Measurements from ENCODE around the gene CIDEA.

The CIDEA gene

DNA sequence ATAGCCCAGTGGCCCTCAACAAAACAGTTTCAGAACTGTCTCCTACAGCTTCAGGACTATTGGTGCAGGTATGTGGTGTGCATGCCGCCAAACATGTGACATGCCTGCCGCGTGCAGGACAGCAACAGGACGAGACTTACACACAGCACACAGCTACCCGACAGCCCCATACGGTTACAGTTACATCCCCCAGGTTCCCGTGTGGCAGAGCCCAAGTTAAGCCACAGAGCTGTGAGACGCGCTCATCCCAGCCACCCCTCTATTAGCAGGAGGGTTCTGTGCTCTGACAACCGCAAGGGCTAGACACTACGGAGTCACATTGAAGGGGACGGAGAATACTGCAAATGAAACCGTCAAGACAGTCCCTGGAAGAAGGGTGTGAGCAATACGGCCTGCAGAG, 37.5 kb downstream of the CIDEA start:
- H3K27me3 Mint-ChIP-seq: peaks cover 34% of the 10 kb centered on the region
- H3K36me3 Mint-ChIP-seq (ENCODE audit: low read depth): no peaks in the 10 kb centered on the region
- ATAC-seq (no peak), DNase-seq (no peak)
- H3K4me3 Mint-ChIP-seq: no peak overlapping the region
- no peak overlapping the region for H3K27ac Mint-ChIP-seq
- no peaks in the 10 kb centered on the region for H3K9me3 Mint-ChIP-seq
- H3K4me1 Mint-ChIP-seq: peaks cover 4% of the 10 kb centered on the region

DNA sequence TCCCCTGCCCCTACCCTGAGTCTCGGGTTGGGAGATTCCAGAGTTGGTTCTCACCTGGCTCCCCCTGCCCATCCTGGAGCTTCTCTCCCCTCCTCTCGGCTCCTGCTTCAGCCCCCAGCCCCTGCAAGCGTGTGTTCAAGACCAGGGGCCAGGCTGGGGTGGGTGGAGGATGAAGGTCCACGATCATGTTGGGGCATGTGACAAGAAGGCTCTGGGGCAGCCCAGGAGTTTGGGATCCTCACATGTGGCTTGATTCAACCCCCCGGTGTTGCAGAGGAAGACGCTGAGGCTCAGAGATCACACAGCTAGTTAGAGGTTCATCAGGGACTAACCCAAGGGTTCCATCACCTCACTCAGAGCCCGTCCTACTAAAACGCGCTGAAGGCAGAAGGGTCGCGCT, 39.7 kb downstream of the CIDEA start:
- Mint-ChIP-seq H3K27me3 (peaks cover 19% of the 10 kb centered on the region), H3K4me3 (no peak overlapping the region), H3K36me3 (ENCODE audit: low read depth) (no peaks in the 10 kb centered on the region), H3K27ac (no peak overlapping the region), H3K9me3 (no peaks in the 10 kb centered on the region), H3K4me1 (no peaks in the 10 kb centered on the region)
- DNase-seq (no peak), ATAC-seq (no peak)

DNA sequence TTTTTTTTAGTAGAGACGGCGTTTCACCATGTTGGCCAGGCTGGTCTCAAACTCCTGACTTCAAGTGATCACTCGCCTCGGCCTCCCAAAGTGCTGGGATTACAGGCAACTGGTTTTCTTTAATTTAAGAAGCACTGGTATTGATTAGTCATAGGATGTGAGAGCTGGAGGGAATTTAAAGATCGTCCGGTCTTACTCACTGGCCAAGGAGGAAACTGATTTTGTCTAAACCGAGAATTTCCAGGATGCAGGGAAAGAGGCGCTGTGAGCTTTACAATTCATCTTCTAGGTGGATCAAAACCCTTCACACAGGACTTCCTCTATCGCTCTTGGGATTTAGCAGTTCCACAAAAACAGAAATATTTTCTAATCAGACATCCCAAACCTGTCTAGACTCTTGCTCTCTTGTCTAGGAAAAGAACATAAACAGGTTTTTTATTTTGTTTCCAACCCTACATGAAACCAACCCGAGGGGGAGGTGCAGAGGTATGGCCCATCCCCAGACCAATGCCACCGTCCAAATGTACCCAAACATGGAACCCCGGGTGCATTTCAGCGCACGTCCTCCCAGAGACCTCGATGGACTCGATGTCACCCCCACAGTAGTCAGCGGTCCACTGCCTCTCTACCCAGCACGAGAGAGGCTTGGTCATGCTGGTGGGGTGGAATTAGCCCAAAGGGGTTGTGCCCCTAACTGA, 41.4 kb downstream of the CIDEA start:
- Mint-ChIP-seq H3K4me1 (no peaks in the 10 kb centered on the region), H3K27me3 (peaks cover 11% of the 10 kb centered on the region), H3K27ac (no peak overlapping the region), H3K4me3 (no peak overlapping the region), H3K9me3 (no peaks in the 10 kb centered on the region), H3K36me3 (ENCODE audit: low read depth) (no peaks in the 10 kb centered on the region)
- ATAC-seq (no peak), DNase-seq (no peak)

DNA sequence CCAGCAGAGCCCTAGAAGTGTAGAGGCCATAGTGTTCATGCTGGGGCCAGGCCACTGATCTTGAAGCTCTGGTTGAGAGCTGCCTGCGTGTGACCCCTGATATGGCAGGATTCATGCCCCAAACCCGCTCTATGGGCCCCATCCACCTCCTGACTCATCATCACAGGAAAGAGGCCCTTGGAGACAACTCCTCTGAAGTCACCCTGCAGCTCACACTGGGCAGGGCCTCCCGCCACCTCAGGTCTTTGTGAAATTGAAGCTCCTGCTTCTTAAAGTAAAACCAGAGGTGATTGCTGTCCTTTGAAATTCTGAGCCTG, 41.9 kb downstream of the CIDEA start:
- Mint-ChIP-seq H3K4me1 (no peaks in the 10 kb centered on the region), H3K27me3 (peaks cover 11% of the 10 kb centered on the region), H3K27ac (no peak overlapping the region), H3K4me3 (no peak overlapping the region), H3K36me3 (ENCODE audit: low read depth) (no peaks in the 10 kb centered on the region), H3K9me3 (no peaks in the 10 kb centered on the region)
- DNase-seq (no peak), ATAC-seq (no peak)

DNA sequence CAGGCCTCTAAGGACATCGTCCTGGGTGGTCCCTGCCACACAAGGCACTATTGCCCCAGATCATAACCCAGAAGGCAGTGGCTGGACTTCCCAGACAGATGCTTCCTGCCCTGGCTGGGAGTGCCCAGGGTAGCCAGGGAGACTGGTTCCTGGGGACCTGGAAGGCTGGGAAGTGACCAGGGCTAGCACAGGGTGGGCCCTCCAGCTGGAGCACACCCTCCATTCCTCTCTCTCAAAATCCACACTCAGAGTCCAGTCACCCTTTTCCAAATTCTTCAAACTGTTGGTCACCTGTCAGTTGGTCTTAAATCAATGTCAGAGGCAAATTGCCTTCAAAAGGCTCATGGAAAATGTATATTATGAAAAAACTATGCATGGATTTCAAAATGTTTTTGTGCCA, 42.3 kb downstream of the CIDEA start:
- Mint-ChIP-seq H3K27ac (no peak overlapping the region), H3K4me1 (no peaks in the 10 kb centered on the region), H3K4me3 (no peak overlapping the region), H3K36me3 (ENCODE audit: low read depth) (no peaks in the 10 kb centered on the region), H3K9me3 (no peaks in the 10 kb centered on the region), H3K27me3 (peaks cover 9% of the 10 kb centered on the region)
- ATAC-seq: no peak
- DNase-seq: no peak

DNA sequence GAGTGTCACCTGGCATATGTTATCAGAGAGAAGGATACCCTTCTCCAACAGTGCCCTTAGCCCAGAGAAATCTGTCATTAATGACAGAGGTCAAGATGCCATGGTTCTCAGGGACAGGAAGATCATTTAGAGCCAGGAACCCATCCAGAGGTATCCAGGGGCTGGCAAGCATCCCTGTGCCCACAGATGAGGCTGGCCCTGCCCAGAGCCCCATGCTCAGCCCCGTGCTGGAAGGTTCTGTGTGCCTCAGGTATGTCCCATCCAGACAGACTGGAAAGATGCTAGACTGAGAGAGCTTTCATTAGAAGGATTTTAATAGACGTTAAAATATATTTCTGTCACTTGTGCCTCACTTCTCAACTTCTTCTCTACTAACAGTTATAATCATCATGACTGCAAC, 45.7 kb downstream of the CIDEA start:
- no peaks in the 10 kb centered on the region for H3K4me1 Mint-ChIP-seq

DNA sequence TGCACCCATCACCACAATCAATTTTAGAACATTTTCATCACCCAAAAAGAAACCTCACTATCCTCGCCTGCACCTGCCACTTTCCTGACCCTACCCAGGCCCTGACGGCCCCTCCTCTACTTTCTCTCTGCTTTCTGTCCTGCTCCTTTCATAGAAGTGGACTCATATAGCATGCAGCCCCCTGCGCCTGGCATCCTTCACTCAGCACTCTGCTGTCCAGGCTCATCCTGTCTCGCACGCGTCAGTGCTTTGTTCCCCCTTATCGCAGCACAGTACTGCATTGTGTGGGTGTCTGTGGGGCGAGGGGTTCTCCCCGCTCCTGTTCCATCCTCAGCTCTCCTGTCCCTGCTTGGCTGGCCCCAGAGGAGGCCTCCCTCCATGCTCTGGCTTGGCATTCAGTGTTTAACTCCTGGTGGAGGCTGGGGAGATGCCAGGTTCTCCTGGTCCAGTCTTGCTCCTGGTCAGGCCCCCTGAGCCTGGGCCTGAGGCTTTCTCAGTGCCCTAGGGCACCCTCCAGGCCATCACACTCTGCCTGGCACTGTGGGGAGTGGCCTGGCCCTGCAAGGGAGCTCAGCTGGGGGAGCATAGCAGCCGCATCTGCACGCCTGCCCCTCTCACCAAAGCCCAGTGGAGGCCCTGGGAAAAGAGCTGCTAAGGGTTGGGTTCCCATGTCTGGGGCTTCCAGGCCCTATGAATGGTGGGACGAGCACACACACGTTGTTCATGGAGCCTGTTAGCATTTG, 47.3 kb downstream of the CIDEA start:
- H3K9me3 Mint-ChIP-seq: no peaks in the 10 kb centered on the region
- peaks cover 13% of the 10 kb centered on the region for H3K27me3 Mint-ChIP-seq
- H3K4me3 Mint-ChIP-seq: no peak overlapping the region
- ATAC-seq (no peak), DNase-seq (no peak)
- no peaks in the 10 kb centered on the region for H3K36me3 Mint-ChIP-seq (ENCODE audit: low read depth)
- H3K27ac Mint-ChIP-seq: no peak overlapping the region
- H3K4me1 Mint-ChIP-seq: no peaks in the 10 kb centered on the region

More for the DNA sequence above, 45.7 kb downstream of the CIDEA start:
- Mint-ChIP-seq H3K4me3 (no peak overlapping the region), H3K27me3 (peaks cover 5% of the 10 kb centered on the region), H3K27ac (no peak overlapping the region), H3K36me3 (ENCODE audit: low read depth) (no peaks in the 10 kb centered on the region), H3K9me3 (no peaks in the 10 kb centered on the region)
- DNase-seq (no peak), ATAC-seq (no peak)

DNA sequence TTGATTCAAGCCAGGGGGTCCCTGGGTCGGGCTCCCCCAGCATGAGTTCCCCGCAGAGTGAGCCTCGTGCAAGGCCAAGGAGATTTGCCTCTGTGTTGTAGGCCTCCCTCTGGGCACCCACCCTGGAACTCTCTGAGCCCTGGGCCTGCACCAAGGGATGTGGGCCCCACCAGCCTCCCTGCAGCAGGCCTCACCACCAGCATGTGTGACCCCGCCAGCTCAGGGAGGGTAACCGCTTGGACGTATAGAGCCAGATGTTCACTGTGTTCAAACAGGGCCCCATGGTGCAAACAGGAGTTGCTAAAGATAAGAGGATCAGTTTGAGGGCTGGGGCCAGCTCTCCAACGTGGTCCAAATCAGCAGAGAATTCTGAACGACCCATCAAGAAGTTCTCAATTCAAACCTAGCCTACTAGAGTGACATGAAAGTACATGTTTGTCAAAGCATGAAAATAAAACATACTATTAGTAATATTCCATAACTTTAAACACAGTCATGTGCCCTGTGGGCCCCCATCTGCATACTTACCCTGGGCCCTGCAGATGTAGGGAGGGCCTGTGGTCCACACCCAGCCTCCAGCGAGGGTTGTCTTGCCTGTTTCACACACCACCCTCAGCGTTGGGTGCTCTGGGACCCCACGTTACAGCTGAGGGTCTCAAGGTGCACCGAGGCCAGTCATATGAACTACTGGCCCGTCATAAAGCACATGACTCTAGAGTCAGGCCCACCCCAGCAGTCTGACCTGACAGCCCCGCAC, 48.4 kb downstream of the CIDEA start:
- no peak overlapping the region for H3K4me3 Mint-ChIP-seq
- H3K27me3 Mint-ChIP-seq: peaks cover 24% of the 10 kb centered on the region
- H3K27ac Mint-ChIP-seq: no peak overlapping the region
- no peaks in the 10 kb centered on the region for H3K9me3 Mint-ChIP-seq
- peaks cover 8% of the 10 kb centered on the region for H3K4me1 Mint-ChIP-seq
- no peaks in the 10 kb centered on the region for H3K36me3 Mint-ChIP-seq (ENCODE audit: low read depth)
- ATAC-seq (no peak), DNase-seq (no peak)

DNA sequence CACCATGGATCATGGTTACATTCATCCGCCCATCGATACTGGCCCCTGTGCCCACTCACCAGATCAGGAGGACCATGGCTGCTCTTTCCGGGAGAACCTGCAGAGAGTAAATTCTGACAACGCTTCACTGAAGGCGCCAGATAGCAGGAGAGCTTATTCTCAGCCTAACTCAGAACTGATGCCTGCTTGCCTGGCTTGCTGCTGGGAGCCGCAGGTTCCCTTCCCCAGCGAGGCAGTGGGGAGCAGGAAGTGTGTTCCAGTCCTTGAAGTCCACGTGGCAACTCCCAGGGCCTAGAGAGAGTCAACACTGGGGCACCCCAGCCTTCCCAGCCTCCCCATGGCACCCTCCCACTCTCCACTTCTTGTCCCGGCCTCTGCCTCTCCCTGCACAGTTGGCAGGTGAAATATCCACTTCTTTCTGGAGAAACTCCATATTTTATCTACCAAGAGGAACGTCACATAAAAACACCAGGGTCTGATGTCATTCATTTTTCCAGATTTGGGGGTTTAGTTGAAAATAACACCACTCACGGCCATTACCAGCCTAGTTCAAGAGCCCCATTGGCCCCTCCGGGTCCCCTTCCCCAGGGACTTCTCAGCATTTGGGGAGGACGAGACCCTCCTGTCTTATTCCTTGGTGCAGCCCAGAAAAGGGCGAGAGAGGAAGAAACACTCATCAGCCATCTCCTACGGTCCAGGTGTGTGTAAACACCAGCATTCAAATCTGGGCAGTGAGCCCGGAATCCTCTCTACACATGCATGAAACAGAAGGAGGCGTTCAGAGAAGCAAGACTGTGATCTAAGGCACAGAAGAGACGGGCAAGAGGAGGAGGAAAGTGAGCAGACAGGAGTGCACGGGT, 50.4 kb downstream of the CIDEA start:
- Mint-ChIP-seq H3K36me3 (ENCODE audit: low read depth) (peaks cover 2% of the 10 kb centered on the region), H3K9me3 (no peaks in the 10 kb centered on the region), H3K27ac (no peak overlapping the region), H3K4me3 (no peak overlapping the region), H3K4me1 (peaks cover 15% of the 10 kb centered on the region), H3K27me3 (peaks cover 33% of the 10 kb centered on the region)
- ATAC-seq (no peak), DNase-seq (no peak)

DNA sequence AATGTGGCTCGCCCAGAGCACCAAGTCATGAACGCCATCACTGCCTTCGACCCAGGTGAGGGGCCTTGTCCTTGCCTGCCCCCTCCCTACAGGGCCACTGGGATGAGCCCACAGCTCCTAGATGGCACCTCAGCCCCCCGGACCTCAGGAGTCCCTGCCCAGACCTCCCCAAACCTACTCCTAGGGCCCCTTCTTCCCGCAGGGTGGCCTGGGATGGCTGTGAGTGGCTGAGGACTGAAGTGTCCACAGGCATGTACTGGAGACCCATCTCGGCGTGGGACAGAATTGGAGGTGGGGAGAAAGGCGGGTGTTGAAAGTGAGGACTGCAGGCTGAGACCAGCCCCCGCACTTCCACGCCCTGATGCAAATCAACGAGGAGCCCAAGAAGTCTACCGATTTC, 51.0 kb downstream of the CIDEA start:
- Mint-ChIP-seq H3K27ac (no peak overlapping the region), H3K4me1 (peaks cover 19% of the 10 kb centered on the region), H3K4me3 (no peak overlapping the region), H3K27me3 (peaks cover 36% of the 10 kb centered on the region), H3K9me3 (no peaks in the 10 kb centered on the region), H3K36me3 (ENCODE audit: low read depth) (peaks cover 5% of the 10 kb centered on the region)
- ATAC-seq (no peak), DNase-seq (no peak)

DNA sequence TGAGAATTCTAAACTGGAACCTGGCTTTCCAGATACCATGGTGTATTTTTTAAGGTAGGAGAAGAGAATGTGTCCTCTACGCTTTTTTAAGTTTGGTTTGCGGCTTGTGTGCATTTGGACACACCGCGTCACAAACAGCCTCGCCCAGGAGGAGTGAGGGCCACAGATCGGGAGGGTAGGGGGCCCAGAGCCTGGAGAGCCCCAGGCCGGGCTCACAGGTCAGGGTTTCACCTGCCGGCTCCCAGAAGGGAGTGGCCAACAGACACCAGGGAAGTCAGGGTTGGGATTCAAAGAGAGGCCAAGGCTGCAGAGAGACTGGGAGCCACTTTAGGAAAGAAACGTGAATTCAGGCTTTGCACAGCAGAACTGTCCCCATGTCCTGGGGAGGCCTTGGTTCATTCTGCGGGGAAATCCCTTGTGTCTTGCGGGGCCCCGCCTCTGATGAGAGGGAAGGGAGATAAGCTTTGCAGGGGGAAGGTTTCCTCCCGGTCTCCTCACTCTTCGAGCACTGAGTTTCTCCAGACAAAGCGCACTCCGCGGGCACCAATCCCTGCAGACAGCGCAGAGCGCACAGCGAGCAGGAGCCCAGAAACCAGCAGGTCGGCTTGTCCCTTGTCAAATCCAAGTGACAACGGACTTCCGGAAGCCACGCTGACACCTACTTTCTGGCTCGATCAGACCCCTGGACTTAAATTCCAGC, 51.9 kb downstream of the CIDEA start:
- Mint-ChIP-seq H3K27ac (no peak overlapping the region), H3K4me1 (peaks cover 19% of the 10 kb centered on the region), H3K36me3 (ENCODE audit: low read depth) (peaks cover 12% of the 10 kb centered on the region), H3K9me3 (peaks cover 7% of the 10 kb centered on the region), H3K27me3 (peaks cover 41% of the 10 kb centered on the region), H3K4me3 (no peak overlapping the region)
- DNase-seq (no peak), ATAC-seq (no peak)

DNA sequence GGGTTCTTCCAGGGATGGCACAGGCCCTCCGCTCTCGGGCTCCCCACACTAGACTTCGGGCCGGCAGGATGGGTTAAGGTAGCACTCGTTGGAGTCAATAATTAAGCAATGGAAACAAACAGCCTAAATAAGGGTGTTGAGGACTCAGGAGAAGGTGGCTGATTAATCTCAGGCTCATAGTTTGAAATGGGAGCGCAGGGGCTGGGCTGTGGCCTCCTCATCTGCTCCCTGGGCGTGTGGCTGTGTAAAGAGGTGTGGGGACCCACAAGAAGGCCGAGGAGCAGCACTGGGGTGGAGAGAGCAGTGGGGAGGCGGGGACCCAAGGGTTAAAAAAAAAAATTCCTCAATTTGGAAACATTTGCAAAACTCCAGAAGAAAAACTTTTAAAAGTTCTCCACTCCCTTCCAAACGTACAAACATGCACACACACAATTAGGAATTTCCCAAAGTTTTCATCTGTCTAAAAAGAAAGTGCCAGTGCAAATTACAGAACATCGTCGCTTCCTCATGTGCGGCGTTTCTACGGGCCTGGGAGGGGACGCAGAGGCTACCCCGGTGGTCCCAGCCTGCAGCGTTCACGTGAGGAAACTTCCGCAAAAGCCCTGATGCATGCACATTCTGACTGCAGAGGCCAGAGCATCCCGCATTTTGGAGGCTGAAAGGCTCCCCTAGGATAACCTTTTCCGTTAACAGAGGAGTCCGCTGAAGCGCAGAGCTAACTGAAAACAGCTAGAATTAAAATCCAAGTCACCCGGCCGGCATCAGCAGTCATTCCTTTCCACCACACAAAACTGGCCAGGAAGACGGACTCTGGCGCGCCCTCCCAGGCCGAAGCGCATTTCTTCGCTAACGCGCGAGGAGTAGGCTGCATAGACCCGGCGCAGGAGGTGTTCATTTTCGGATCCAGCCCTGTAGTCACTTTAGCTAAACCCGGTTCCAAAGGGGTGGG, 52.9 kb downstream of the CIDEA start:
- peaks cover 41% of the 10 kb centered on the region for H3K27me3 Mint-ChIP-seq
- peak overlapping the region; percentile 75 for H3K4me3 Mint-ChIP-seq
- peaks cover 19% of the 10 kb centered on the region for H3K36me3 Mint-ChIP-seq (ENCODE audit: low read depth)
- no peak for DNase-seq
- H3K9me3 Mint-ChIP-seq: peaks cover 14% of the 10 kb centered on the region
- no peak for ATAC-seq
- H3K4me1 Mint-ChIP-seq: peaks cover 19% of the 10 kb centered on the region
- peak overlapping the region; percentile 59 for H3K27ac Mint-ChIP-seq

DNA sequence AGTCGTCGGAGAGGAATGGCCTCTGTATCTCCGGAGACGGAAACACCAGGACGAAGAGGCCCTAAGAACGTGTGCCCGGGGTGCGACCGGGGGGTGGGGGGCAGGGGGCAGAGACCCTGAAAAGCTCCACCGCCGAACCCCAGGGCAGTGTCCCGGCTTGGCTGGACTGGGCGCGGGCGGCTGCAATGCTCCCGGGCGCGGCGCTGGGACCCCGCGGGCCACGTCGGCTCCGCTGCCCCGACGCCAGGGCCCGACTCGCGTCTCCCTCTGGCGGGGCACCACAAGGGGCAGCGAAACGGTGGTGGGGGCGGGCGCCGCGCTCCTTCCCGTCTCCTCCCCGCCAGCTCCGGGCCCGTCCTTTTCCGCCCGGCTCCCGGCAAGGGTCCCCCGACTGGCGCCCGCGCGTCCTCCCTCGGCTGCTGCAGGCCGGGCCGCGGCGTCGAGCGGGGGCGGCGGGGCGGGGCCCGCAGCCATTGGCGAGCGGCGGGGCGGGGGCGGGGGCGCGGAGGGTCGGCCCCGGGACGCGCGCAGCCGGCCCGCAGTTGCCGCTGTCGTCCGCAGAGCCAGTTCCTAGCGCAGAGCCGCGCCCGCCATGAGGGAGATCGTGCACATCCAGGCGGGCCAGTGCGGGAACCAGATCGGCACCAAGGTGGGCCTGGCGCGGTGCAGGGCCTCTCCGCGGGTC, 53.7 kb downstream of the CIDEA start, which contains the start of gene TUBB6:
Gene TUBB6, plus strand, starts transcription at position 541 of the 685 bp plus-strand sequence. Its CDS starts 52 bp downstream, at position 593.
- Mint-ChIP-seq H3K27me3 (peaks cover 41% of the 10 kb centered on the region), H3K9me3 (peaks cover 14% of the 10 kb centered on the region), H3K4me3 (peak within 1 kb of the TSS; percentile 75), H3K4me1 (peaks cover 19% of the 10 kb centered on the region), H3K36me3 (ENCODE audit: low read depth) (peaks cover 19% of the 10 kb centered on the region), H3K27ac (peak within 1 kb of the TSS; percentile 59)
- ATAC-seq (peak; percentile 70), DNase-seq (peak; percentile 62)
